Epidermal melanocyte (primary cell): ENCODE measurements around the gene DNAJC1.
"Not testable (repeated sequence)": the region's sequence is repeated elsewhere in the genome, so short reads cannot be mapped to it uniquely, and the experiment has no call there.

Experiments
- DNase-seq: peaks from one replicate; pipeline ENCODE4 v3.0.0; 2011; ENCODE audit warnings: low spot score; ENCODE audit not compliant: insufficient read length

DNAJC1 gene

GRCh38 chr10:21728618-21729017 lies 274.9 kb downstream of the DNAJC1 start:
- no peak for DNase-seq

GRCh38 chr10:21727452-21728168 lies 275.9 kb downstream of the DNAJC1 start:
- no peak for DNase-seq

- no peak for DNase-seq
Observed at GRCh38 chr10:21726601-21727225, 276.8 kb downstream of the DNAJC1 start.

GRCh38 chr10:21724687-21725367 lies 278.7 kb downstream of the DNAJC1 start:
- peak; percentile 92 for DNase-seq

- DNase-seq = no peak
Observed at GRCh38 chr10:21724020-21724589, 279.4 kb downstream of the DNAJC1 start.

GRCh38 chr10:21722209-21722608 lies 281.3 kb downstream of the DNAJC1 start:
- no peak for DNase-seq

- no peak for DNase-seq
Observed at GRCh38 chr10:21721000-21721665, 282.4 kb downstream of the DNAJC1 start.

GRCh38 chr10:21720090-21720489 lies 283.4 kb downstream of the DNAJC1 start:
- DNase-seq = no peak

- no peak for DNase-seq
Observed at GRCh38 chr10:21719502-21719901, 284.0 kb downstream of the DNAJC1 start.

GRCh38 chr10:21717437-21718054 lies 286.0 kb downstream of the DNAJC1 start:
- DNase-seq = not testable (repeated sequence)

- DNase-seq = peak; percentile 63
Observed at GRCh38 chr10:21715531-21716195, 287.9 kb downstream of the DNAJC1 start.

GRCh38 chr10:21712975-21713374 lies 290.6 kb downstream of the DNAJC1 start:
- no peak for DNase-seq

GRCh38 chr10:21707498-21707897 lies 296.0 kb downstream of the DNAJC1 start:
- DNase-seq = no peak
